Fibroblast of lung (primary cell): ENCODE data around the gene DHX16.

Experiments
- CTCF ChIP-seq, 2 donors: IDR thresholded peaks in 1 of 2; conservative IDR thresholded peaks in 1 of 2; 1 replicate in 1 of 2; 2 replicates in 1 of 2; pipeline ENCODE4 v1.5.1; 2011 to 2012; ENCODE audit warnings: low read length in 2 of 2, control low read depth in 1 of 2, inconsistent platforms in 1 of 2, low read depth in 1 of 2, mild to moderate bottlenecking in 1 of 2
- EZH2 ChIP-seq: IDR thresholded peaks from 2 replicates; pipeline ENCODE4 v1.5.1; 2012; ENCODE audit warnings: low read length, control low read depth, mild to moderate bottlenecking; ENCODE audit errors: missing control alignments

- no peak for TF ChIP-seq CTCF (conservative IDR thresholded peaks at IDR 0.05 in 1 of 2, IDR thresholded peaks at IDR 0.05 in 1 of 2; ENCODE audit: low read depth in 1 of 2, low read length in 2 of 2)
- TF ChIP-seq EZH2 = no peak
Observed at GRCh38 chr6:30635834-30636233, 37.0 kb downstream of the DHX16 start.
